Stomach (tissue), 4 donors: Measurements from ENCODE around the gene ARID4B.

Experiments used
- CTCF ChIP-seq, 7 experiments: fragments of 450-650 bp in 4 of 7; fragments of 200-600 bp in 3 of 7; sonication (generic) in 3 of 7; IDR thresholded peaks; one replicate each; pipeline ENCODE4 v1.5.1; 2016 to 2019; ENCODE audit warnings: antibody characterized with exemption in 7 of 7, control low read depth in 2 of 7, mild to moderate bottlenecking in 1 of 7
- POLR2A ChIP-seq, 4 donors: fragments of 450-650 bp; IDR thresholded peaks; one replicate each; pipeline ENCODE4 v1.6.1; 2016; ENCODE audit warnings: antibody characterized with exemption in 4 of 4, control low read depth in 2 of 4, mild to moderate bottlenecking in 1 of 4, moderate library complexity in 1 of 4
- POLR2AphosphoS5 ChIP-seq, 3 donors: sonication (generic); formaldehyde crosslinking; IDR thresholded peaks; one replicate each; pipeline ENCODE4 v1.6.1; 2016; ENCODE audit warnings: antibody characterized with exemption in 3 of 3

DNA sequence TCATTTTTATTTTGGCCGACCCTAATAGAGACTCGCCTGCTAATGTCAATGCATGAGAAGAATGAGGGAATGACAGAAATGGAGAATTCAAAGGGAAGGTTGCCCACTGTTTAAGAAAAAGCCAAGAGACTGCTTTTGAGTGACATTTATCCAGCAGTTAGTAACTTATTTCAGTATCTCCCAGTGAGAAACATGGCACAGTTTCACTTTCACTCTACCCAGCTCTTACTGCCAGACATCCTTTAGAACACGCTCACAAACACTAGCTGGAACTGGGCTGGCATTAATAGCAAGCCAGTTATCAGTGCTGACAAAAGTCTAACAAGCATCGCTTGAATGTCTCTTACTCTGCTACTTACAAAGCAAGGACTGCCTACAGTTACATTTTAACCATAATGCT lies 8.9 kb upstream of the ARID4B start:
- TF ChIP-seq CTCF (IDR thresholded peaks at IDR 0.05) = no peak
- no peak for TF ChIP-seq POLR2A (IDR thresholded peaks at IDR 0.05)
- peak in 1 of 3 donors; percentile 76 for TF ChIP-seq POLR2AphosphoS5 (IDR thresholded peaks at IDR 0.05)
